SK-N-SH treated with all-trans-retinoic acid at 6 μM for 48 hours (cell line): ENCODE measurements around the gene GUK1.

ENCODE experiments used
- ATAC-seq: fragments of 200-7000 bp; cut with Tn5 transposase; 3 replicates; pipeline ENCODE4 v1.9.1; 2020; ENCODE audit warnings: mild to moderate bottlenecking, moderate library complexity
- ARNTL ChIP-seq: fragments of 450-650 bp; formaldehyde crosslinking; IDR thresholded peaks from 2 replicates; pipeline ENCODE4 v1.5.0; 2020; ENCODE audit warnings: low read depth, mild to moderate bottlenecking, moderate library complexity, borderline replicate concordance
- BACH2 ChIP-seq: fragments of 250-450 bp; sonication (Bioruptor Pico); IDR thresholded peaks from 2 replicates; pipeline ENCODE4 v1.9.0; 2021; ENCODE audit warnings: mild to moderate bottlenecking, borderline replicate concordance
- CSDC2 ChIP-seq: fragments of 250-450 bp; sonication (Bioruptor Pico); IDR thresholded peaks from 2 replicates; pipeline ENCODE4 v1.5.0; 2020; ENCODE audit warnings: mild to moderate bottlenecking, moderate library complexity
- CSRNP3 ChIP-seq: fragments of 250-450 bp; sonication (Bioruptor Pico); IDR thresholded peaks from 2 replicates; pipeline ENCODE4 v1.5.1; 2021; ENCODE audit warnings: mild to moderate bottlenecking, moderate library complexity
- ESRRG ChIP-seq: fragments of 250-450 bp; sonication (Bioruptor Pico); IDR thresholded peaks from 2 replicates; pipeline ENCODE4 v1.6.1; 2021; ENCODE audit warnings: mild to moderate bottlenecking
- GLIS3 ChIP-seq: fragments of 250-450 bp; sonication (Bioruptor Pico); IDR thresholded peaks from 2 replicates; pipeline ENCODE4 v1.5.0; 2020; ENCODE audit warnings: mild to moderate bottlenecking, moderate library complexity
- ISL1 ChIP-seq: fragments of 250-450 bp; sonication (Bioruptor Pico); IDR thresholded peaks from 2 replicates; pipeline ENCODE4 v2.1.2; 2022; ENCODE audit warnings: mild to moderate bottlenecking, moderate library complexity
- OSR1 ChIP-seq: fragments of 250-450 bp; sonication (Bioruptor Pico); IDR thresholded peaks from 2 replicates; pipeline ENCODE4 v1.8.0; 2022; ENCODE audit warnings: moderate library complexity, mild to moderate bottlenecking, inconsistent platforms
- PPARA ChIP-seq: fragments of 250-450 bp; sonication (Bioruptor Pico); IDR thresholded peaks from 2 replicates; pipeline ENCODE4 v1.5.0; 2020; ENCODE audit warnings: mild to moderate bottlenecking, borderline replicate concordance
- RARB ChIP-seq: fragments of 250-450 bp; sonication (Bioruptor Pico); IDR thresholded peaks from 2 replicates; pipeline ENCODE4 v1.8.0; 2021; ENCODE audit warnings: mild to moderate bottlenecking, moderate library complexity
- TCF4 ChIP-seq: fragments of 250-450 bp; sonication (Bioruptor Pico); IDR thresholded peaks from 2 replicates; pipeline ENCODE4 v1.8.0; 2021; ENCODE audit warnings: mild to moderate bottlenecking, moderate library complexity, borderline replicate concordance
- TOX ChIP-seq: fragments of 250-450 bp; sonication (Bioruptor Pico); IDR thresholded peaks from 2 replicates; pipeline ENCODE4 v1.8.0; 2021; ENCODE audit warnings: mild to moderate bottlenecking, moderate library complexity, borderline replicate concordance
- ZC3H10 ChIP-seq: fragments of 250-450 bp; sonication (Bioruptor Pico); IDR thresholded peaks from 2 replicates; pipeline ENCODE4 v1.5.1; 2021; ENCODE audit warnings: mild to moderate bottlenecking, moderate library complexity
- ZFP3 ChIP-seq: fragments of 250-450 bp; sonication (Bioruptor Pico); IDR thresholded peaks from 2 replicates; pipeline ENCODE4 v1.5.0; 2020; ENCODE audit warnings: mild to moderate bottlenecking, moderate library complexity
- ZFP30 ChIP-seq: fragments of 450-650 bp; formaldehyde crosslinking; IDR thresholded peaks from 2 replicates; pipeline ENCODE4 v1.5.0; 2022; ENCODE audit warnings: mild to moderate bottlenecking, moderate library complexity
- ZNF565 ChIP-seq: fragments of 450-650 bp; formaldehyde crosslinking; conservative IDR thresholded peaks from 2 replicates; pipeline ENCODE4 v1.5.0; 2020; ENCODE audit warnings: low read depth, mild to moderate bottlenecking, moderate library complexity
- ZNF70 ChIP-seq: fragments of 450-650 bp; formaldehyde crosslinking; IDR thresholded peaks from 2 replicates; pipeline ENCODE4 v1.5.0; 2020; ENCODE audit warnings: mild to moderate bottlenecking, moderate library complexity
- ZNF8 ChIP-seq: fragments of 450-650 bp; formaldehyde crosslinking; IDR thresholded peaks from 2 replicates; pipeline ENCODE4 v1.5.0; 2020; ENCODE audit warnings: mild to moderate bottlenecking, moderate library complexity
- TF ChIP-seq, protein P1 (sequence below): fragments of 250-450 bp; sonication (Bioruptor Pico); IDR thresholded peaks from 2 replicates; pipeline ENCODE4 v1.5.0; 2020; ENCODE audit warnings: mild to moderate bottlenecking, moderate library complexity
- TF ChIP-seq, protein P2 (sequence below): fragments of 250-450 bp; sonication (Bioruptor Pico); IDR thresholded peaks from 2 replicates; pipeline ENCODE4 v1.8.0; 2020; ENCODE audit warnings: mild to moderate bottlenecking, moderate library complexity, borderline replicate concordance
- TF ChIP-seq, protein P3 (sequence below): fragments of 250-450 bp; sonication (Bioruptor Pico); IDR thresholded peaks from 2 replicates; pipeline ENCODE4 v1.8.0; 2021; ENCODE audit warnings: low read depth, mild to moderate bottlenecking, moderate library complexity, borderline replicate concordance
- TF ChIP-seq, protein P4 (sequence below): fragments of 250-450 bp; sonication (Bioruptor Pico); IDR thresholded peaks from 2 replicates; pipeline ENCODE4 v1.5.1; 2020; ENCODE audit warnings: low read depth, mild to moderate bottlenecking, moderate library complexity

Gene GUK1

DNA sequence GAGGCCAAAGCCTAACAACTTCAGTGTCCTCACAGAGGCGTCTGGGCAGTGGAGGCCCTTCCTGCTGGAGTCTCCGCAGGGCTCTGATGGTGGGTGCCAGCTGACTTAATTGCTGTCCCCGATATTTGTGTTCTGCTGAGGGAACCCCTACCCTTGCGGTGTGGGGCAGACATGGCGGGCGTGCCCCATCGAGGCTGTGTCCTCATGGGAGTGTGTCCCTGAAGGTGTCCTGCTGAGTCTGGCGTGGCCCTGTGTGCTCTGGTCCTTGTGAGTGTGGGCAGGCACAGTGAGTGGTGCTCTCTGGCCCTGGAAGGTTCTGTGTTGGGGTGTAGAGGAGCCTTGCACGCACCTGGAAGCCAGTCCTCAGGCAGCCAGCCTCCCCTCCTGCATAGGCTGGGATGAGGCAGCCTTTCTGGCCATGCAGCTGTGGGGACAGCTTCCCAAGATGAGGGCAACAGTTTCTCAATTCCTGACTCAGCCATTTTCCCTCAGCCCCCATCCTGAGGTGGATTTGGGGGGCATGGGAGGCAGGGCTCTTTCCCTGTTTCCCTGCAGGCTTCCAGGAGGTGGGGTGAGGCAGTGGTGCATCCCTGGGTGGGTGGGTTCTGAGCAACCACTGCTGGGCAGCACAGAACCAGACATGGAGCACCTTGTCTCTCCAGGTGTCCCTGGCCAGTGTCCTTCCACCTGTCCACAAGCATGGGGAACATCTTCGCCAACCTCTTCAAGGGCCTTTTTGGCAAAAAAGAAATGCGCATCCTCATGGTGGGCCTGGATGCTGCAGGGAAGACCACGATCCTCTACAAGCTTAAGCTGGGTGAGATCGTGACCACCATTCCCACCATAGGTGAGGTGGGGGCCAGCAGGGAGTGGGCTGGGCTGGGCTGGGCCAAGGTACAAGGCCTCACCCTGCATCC lies 43.4 kb upstream of the GUK1 start:
- ATAC-seq, result no peak
- TF ChIP-seq ZNF565 (CRISPR knock-in tag), result no peak
- TF ChIP-seq CSDC2, result no peak
- TF ChIP-seq, protein P1, sequence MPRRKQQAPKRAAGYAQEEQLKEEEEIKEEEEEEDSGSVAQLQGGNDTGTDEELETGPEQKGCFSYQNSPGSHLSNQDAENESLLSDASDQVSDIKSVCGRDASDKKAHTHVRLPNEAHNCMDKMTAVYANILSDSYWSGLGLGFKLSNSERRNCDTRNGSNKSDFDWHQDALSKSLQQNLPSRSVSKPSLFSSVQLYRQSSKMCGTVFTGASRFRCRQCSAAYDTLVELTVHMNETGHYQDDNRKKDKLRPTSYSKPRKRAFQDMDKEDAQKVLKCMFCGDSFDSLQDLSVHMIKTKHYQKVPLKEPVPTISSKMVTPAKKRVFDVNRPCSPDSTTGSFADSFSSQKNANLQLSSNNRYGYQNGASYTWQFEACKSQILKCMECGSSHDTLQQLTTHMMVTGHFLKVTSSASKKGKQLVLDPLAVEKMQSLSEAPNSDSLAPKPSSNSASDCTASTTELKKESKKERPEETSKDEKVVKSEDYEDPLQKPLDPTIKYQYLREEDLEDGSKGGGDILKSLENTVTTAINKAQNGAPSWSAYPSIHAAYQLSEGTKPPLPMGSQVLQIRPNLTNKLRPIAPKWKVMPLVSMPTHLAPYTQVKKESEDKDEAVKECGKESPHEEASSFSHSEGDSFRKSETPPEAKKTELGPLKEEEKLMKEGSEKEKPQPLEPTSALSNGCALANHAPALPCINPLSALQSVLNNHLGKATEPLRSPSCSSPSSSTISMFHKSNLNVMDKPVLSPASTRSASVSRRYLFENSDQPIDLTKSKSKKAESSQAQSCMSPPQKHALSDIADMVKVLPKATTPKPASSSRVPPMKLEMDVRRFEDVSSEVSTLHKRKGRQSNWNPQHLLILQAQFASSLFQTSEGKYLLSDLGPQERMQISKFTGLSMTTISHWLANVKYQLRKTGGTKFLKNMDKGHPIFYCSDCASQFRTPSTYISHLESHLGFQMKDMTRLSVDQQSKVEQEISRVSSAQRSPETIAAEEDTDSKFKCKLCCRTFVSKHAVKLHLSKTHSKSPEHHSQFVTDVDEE (CRISPR knock-in tag), result no peak
- TF ChIP-seq ZFP30 (CRISPR knock-in tag), result no peak
- TF ChIP-seq ZNF8 (CRISPR knock-in tag), result no peak
- TF ChIP-seq, protein P2, sequence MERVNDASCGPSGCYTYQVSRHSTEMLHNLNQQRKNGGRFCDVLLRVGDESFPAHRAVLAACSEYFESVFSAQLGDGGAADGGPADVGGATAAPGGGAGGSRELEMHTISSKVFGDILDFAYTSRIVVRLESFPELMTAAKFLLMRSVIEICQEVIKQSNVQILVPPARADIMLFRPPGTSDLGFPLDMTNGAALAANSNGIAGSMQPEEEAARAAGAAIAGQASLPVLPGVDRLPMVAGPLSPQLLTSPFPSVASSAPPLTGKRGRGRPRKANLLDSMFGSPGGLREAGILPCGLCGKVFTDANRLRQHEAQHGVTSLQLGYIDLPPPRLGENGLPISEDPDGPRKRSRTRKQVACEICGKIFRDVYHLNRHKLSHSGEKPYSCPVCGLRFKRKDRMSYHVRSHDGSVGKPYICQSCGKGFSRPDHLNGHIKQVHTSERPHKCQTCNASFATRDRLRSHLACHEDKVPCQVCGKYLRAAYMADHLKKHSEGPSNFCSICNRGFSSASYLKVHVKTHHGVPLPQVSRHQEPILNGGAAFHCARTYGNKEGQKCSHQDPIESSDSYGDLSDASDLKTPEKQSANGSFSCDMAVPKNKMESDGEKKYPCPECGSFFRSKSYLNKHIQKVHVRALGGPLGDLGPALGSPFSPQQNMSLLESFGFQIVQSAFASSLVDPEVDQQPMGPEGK (CRISPR knock-in tag), result no peak
- no peak for TF ChIP-seq ZFP3
- no peak for TF ChIP-seq GLIS3 (CRISPR knock-in tag)
- TF ChIP-seq, protein P3, sequence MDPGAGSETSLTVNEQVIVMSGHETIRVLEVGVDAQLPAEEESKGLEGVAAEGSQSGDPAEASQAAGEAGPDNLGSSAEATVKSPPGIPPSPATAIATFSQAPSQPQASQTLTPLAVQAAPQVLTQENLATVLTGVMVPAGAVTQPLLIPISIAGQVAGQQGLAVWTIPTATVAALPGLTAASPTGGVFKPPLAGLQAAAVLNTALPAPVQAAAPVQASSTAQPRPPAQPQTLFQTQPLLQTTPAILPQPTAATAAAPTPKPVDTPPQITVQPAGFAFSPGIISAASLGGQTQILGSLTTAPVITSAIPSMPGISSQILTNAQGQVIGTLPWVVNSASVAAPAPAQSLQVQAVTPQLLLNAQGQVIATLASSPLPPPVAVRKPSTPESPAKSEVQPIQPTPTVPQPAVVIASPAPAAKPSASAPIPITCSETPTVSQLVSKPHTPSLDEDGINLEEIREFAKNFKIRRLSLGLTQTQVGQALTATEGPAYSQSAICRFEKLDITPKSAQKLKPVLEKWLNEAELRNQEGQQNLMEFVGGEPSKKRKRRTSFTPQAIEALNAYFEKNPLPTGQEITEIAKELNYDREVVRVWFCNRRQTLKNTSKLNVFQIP (CRISPR knock-in tag), result no peak
- no peak for TF ChIP-seq ESRRG
- no peak for TF ChIP-seq ZNF70 (CRISPR knock-in tag)
- TF ChIP-seq TCF4, result no peak
- TF ChIP-seq RARB (CRISPR knock-in tag), result no peak
- no peak for TF ChIP-seq TOX (CRISPR knock-in tag)
- no peak for TF ChIP-seq BACH2
- no peak for TF ChIP-seq PPARA (CRISPR knock-in tag)

- TF ChIP-seq, protein P4, sequence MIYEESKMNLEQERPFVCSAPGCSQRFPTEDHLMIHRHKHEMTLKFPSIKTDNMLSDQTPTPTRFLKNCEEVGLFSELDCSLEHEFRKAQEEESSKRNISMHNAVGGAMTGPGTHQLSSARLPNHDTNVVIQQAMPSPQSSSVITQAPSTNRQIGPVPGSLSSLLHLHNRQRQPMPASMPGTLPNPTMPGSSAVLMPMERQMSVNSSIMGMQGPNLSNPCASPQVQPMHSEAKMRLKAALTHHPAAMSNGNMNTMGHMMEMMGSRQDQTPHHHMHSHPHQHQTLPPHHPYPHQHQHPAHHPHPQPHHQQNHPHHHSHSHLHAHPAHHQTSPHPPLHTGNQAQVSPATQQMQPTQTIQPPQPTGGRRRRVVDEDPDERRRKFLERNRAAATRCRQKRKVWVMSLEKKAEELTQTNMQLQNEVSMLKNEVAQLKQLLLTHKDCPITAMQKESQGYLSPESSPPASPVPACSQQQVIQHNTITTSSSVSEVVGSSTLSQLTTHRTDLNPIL (CRISPR knock-in tag), result no peak
Observed at GRCh38 chr1:228097333-228098081, 42.6 kb upstream of the GUK1 start.

DNA sequence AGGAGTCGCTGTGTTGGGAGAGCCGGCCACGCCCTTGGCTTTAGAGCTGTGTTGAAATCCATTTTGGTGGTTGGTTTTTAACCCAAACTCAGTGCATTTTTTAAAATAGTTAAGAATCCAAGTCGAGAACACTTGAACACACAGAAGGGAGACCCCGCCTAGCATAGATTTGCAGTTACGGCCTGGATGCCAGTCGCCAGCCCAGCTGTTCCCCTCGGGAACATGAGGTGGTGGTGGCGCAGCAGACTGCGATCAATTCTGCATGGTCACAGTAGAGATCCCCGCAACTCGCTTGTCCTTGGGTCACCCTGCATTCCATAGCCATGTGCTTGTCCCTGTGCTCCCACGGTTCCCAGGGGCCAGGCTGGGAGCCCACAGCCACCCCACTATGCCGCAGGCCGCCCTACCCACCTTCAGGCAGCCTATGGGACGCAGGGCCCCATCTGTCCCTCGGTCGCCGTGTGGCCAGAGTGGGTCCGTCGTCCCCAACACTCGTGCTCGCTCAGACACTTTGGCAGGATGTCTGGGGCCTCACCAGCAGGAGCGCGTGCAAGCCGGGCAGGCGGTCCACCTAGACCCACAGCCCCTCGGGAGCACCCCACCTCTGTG lies 41.7 kb upstream of the GUK1 start:
- ATAC-seq, result no peak
- TF ChIP-seq TCF4 (no peak), OSR1 (no peak), ARNTL (CRISPR knock-in tag) (no peak), BACH2 (no peak), ISL1 (CRISPR knock-in tag) (no peak), PPARA (CRISPR knock-in tag) (no peak), RARB (CRISPR knock-in tag) (no peak), CSRNP3 (CRISPR knock-in tag) (no peak), ZC3H10 (CRISPR knock-in tag) (no peak), CSDC2 (no peak), ZFP3 (no peak), ZNF565 (CRISPR knock-in tag) (no peak), GLIS3 (CRISPR knock-in tag) (no peak), TOX (CRISPR knock-in tag) (no peak)
- TF ChIP-seq, protein P2 (CRISPR knock-in tag), result no peak
- TF ChIP-seq, protein P4 (CRISPR knock-in tag), result no peak

More at GRCh38 chr1:228097333-228098081, 42.6 kb upstream of the GUK1 start:
- no peak for ATAC-seq
